ENCODE results near the gene TRRAP. TPM values are rescaled to one million over a fixed set of nuclear protein-coding genes. Genes with fewer than 3 reads are reported as not detected.
"Not testable (repeated sequence)": the region's sequence is repeated elsewhere in the genome, so short reads cannot be mapped to it uniquely, and the experiment has no call there.

Gene TRRAP
- polyA plus RNA-seq, 1 donor (not counting 4 experiments of a cell fraction or from before 2014, with no cell fraction given) = 6.1 TPM

DNA sequence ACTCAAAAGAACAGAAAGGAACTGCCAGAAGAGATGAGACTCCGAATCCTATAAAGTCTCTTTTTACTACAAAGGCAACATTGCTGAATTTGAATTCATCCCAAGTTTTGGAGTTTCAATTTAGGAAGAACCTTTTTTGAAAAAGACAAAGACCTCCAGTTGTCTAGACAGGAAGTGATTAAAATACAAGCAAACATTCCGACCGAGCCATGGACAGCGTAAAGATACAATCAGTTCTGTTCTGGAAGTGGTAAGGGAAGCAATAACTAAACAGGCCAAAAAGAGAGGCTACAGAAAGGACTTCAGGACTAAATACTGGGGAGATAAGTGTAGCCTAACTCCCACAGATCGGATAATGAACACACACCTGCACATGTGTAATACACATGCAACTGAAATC lies 164.6 kb downstream of the TRRAP start:
- TF ChIP-seq, protein P1, sequence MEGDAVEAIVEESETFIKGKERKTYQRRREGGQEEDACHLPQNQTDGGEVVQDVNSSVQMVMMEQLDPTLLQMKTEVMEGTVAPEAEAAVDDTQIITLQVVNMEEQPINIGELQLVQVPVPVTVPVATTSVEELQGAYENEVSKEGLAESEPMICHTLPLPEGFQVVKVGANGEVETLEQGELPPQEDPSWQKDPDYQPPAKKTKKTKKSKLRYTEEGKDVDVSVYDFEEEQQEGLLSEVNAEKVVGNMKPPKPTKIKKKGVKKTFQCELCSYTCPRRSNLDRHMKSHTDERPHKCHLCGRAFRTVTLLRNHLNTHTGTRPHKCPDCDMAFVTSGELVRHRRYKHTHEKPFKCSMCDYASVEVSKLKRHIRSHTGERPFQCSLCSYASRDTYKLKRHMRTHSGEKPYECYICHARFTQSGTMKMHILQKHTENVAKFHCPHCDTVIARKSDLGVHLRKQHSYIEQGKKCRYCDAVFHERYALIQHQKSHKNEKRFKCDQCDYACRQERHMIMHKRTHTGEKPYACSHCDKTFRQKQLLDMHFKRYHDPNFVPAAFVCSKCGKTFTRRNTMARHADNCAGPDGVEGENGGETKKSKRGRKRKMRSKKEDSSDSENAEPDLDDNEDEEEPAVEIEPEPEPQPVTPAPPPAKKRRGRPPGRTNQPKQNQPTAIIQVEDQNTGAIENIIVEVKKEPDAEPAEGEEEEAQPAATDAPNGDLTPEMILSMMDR (optimal IDR thresholded peaks at IDR 0.05 in 1 of 3, IDR thresholded peaks at IDR 0.05 in 1 of 3, conservative IDR thresholded peaks at IDR 0.05 in 1 of 3; ENCODE audit: extremely low read depth in 1 of 3, insufficient read depth in 2 of 3, low read length in 3 of 3) = no peak
- TF ChIP-seq EZH2 (IDR thresholded peaks at IDR 0.05; ENCODE audit: low read length) = no peak
- no peak overlapping the region for H3K9ac ChIP-seq (ENCODE audit: control insufficient read depth, extremely low read depth, insufficient read depth, low read length)
- dilution Hi-C loops (cut with MboI; ENCODE audit: extremely low pct_ligation_motif_present, low sequenced_read_pairs) = no loop called here
- peaks cover 14% of the 10 kb centered on the region for H3K79me2 ChIP-seq (ENCODE audit: control insufficient read depth, insufficient read depth, low read length)
- H3K4me2 ChIP-seq (ENCODE audit: control insufficient read depth, extremely low read depth, insufficient read depth, low read depth, low read length) = no peak overlapping the region
- no peaks in the 10 kb centered on the region for H3K4me1 ChIP-seq (ENCODE audit: control insufficient read depth, extremely low read depth, insufficient read depth, low read length)
- no peaks in the 10 kb centered on the region for H3K27me3 ChIP-seq (ENCODE audit: control insufficient read depth, extremely low read depth, insufficient read depth, low read length)
- no peaks in the 10 kb centered on the region for H4K20me1 ChIP-seq (ENCODE audit: control insufficient read depth, extremely low read depth, insufficient read depth, low read length)
- no peak for FAIRE-seq
- H2AFZ ChIP-seq (ENCODE audit: control insufficient read depth, low read length) = no peak overlapping the region
- no peak for DNase-seq (ENCODE audit: low read depth, low spot score)
- no peak overlapping the region for H3K4me3 ChIP-seq (ENCODE audit: control insufficient read depth in 2 of 3, extremely low read depth in 1 of 3, insufficient read depth in 2 of 3, low read depth in 1 of 3, low read length in 3 of 3)
- peaks cover 41 to 59% of the 10 kb centered on the region in 2 experiments for H3K36me3 ChIP-seq (ENCODE audit: control insufficient read depth in 2 of 2, extremely low read depth in 1 of 2, insufficient read depth in 2 of 2, low read length in 2 of 2)
- H3K27ac ChIP-seq (ENCODE audit: control insufficient read depth, insufficient read depth, low read length) = no peak overlapping the region
- no peaks in the 10 kb centered on the region for H3K9me3 ChIP-seq (ENCODE audit: control insufficient read depth, low read depth, low read length)
- H3K9me1 ChIP-seq (ENCODE audit: control insufficient read depth, extremely low read depth, insufficient read depth, low read length) = no peaks in the 10 kb centered on the region

DNA sequence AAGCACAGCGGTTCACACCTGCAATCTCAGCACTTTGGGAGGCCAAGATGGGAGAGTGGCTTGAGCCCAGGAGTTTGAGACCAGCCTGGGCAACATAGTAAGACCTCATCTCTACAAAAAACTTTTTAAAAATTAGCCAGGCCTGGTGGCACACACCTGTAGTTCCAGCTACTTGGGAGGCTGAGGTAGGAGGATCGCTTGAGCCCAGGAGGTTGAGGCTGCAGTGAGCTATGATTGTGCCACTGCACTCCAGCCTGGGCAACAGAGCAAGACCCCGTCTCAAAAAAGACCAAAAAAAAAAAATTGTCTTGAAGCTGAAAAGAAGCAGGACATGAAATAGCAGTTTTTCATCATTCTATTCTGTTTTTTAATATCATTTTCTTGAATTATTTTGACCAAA lies 166.5 kb downstream of the TRRAP start:
- Histone ChIP-seq H3K79me2 (ENCODE audit: control insufficient read depth, insufficient read depth, low read length) (peaks cover 12% of the 10 kb centered on the region), H3K36me3 (ENCODE audit: control insufficient read depth in 2 of 2, extremely low read depth in 1 of 2, insufficient read depth in 2 of 2, low read length in 2 of 2) (peaks cover 36 to 56% of the 10 kb centered on the region in 2 experiments)
- H3K27me3 ChIP-seq (ENCODE audit: control insufficient read depth, extremely low read depth, insufficient read depth, low read length); H2AFZ ChIP-seq (ENCODE audit: control insufficient read depth, low read length); H3K9me1 ChIP-seq (ENCODE audit: control insufficient read depth, extremely low read depth, insufficient read depth, low read length); H3K4me2 ChIP-seq (ENCODE audit: control insufficient read depth, extremely low read depth, insufficient read depth, low read depth, low read length); H3K27ac ChIP-seq (ENCODE audit: control insufficient read depth, insufficient read depth, low read length); FAIRE-seq; H3K9ac ChIP-seq (ENCODE audit: control insufficient read depth, extremely low read depth, insufficient read depth, low read length); H3K9me3 ChIP-seq (ENCODE audit: control insufficient read depth, low read depth, low read length); H4K20me1 ChIP-seq (ENCODE audit: control insufficient read depth, extremely low read depth, insufficient read depth, low read length); dilution Hi-C loops (cut with MboI; ENCODE audit: extremely low pct_ligation_motif_present, low sequenced_read_pairs); H3K4me3 ChIP-seq (ENCODE audit: control insufficient read depth in 2 of 3, extremely low read depth in 1 of 3, insufficient read depth in 2 of 3, low read depth in 1 of 3, low read length in 3 of 3); DNase-seq (ENCODE audit: low read depth, low spot score); H3K4me1 ChIP-seq (ENCODE audit: control insufficient read depth, extremely low read depth, insufficient read depth, low read length): not testable (repeated sequence)

DNA sequence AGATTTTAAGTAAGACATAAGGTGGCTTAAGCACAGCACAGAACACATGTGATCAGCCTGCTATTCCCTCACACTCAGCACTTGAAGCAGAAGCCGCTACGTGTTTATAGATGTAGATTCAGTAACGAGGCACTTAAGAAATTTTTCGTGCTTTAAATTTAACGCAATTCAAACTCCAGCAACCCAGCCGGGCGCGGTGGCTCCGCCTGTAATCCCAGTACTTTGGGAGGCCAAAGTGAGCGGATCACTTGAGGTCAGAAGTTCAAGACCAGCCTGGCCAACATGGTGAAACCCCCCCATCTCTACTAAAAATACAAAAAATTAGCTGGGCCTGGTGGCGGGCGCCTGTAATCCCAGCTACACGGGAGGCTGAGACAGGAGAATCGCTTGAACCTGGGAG lies 167.9 kb downstream of the TRRAP start:
- H3K4me3 ChIP-seq (ENCODE audit: control insufficient read depth in 2 of 3, extremely low read depth in 1 of 3, insufficient read depth in 2 of 3, low read depth in 1 of 3, low read length in 3 of 3); H3K27ac ChIP-seq (ENCODE audit: control insufficient read depth, insufficient read depth, low read length); H3K27me3 ChIP-seq (ENCODE audit: control insufficient read depth, extremely low read depth, insufficient read depth, low read length); H4K20me1 ChIP-seq (ENCODE audit: control insufficient read depth, extremely low read depth, insufficient read depth, low read length); H3K9ac ChIP-seq (ENCODE audit: control insufficient read depth, extremely low read depth, insufficient read depth, low read length); H3K4me1 ChIP-seq (ENCODE audit: control insufficient read depth, extremely low read depth, insufficient read depth, low read length); H2AFZ ChIP-seq (ENCODE audit: control insufficient read depth, low read length); H3K9me1 ChIP-seq (ENCODE audit: control insufficient read depth, extremely low read depth, insufficient read depth, low read length); H3K4me2 ChIP-seq (ENCODE audit: control insufficient read depth, extremely low read depth, insufficient read depth, low read depth, low read length); DNase-seq (ENCODE audit: low read depth, low spot score); H3K9me3 ChIP-seq (ENCODE audit: control insufficient read depth, low read depth, low read length); FAIRE-seq; dilution Hi-C loops (cut with MboI; ENCODE audit: extremely low pct_ligation_motif_present, low sequenced_read_pairs): not testable (repeated sequence)
- Histone ChIP-seq H3K36me3 (ENCODE audit: control insufficient read depth in 2 of 2, extremely low read depth in 1 of 2, insufficient read depth in 2 of 2, low read length in 2 of 2) (peaks cover 39 to 48% of the 10 kb centered on the region in 2 experiments), H3K79me2 (ENCODE audit: control insufficient read depth, insufficient read depth, low read length) (peaks cover 12% of the 10 kb centered on the region)
